Stimulated activated CD8-positive, alpha-beta memory T cell treated with anti-CD3 and anti-CD28 coated beads, Interleukin-15, amount 100 ng/mL, for 48 hours (primary cell): ENCODE data around the gene NRXN3.
A peak's percentile ranks its signal among the peaks of the same experiment; 100 is the strongest.

Experiments used
- DNase-seq, 2 donors: peaks; one replicate each; pipeline ENCODE4 v3.0.0-alpha.2; 2020; ENCODE audit warnings: low read depth in 2 of 2

The NRXN3 gene

DNA sequence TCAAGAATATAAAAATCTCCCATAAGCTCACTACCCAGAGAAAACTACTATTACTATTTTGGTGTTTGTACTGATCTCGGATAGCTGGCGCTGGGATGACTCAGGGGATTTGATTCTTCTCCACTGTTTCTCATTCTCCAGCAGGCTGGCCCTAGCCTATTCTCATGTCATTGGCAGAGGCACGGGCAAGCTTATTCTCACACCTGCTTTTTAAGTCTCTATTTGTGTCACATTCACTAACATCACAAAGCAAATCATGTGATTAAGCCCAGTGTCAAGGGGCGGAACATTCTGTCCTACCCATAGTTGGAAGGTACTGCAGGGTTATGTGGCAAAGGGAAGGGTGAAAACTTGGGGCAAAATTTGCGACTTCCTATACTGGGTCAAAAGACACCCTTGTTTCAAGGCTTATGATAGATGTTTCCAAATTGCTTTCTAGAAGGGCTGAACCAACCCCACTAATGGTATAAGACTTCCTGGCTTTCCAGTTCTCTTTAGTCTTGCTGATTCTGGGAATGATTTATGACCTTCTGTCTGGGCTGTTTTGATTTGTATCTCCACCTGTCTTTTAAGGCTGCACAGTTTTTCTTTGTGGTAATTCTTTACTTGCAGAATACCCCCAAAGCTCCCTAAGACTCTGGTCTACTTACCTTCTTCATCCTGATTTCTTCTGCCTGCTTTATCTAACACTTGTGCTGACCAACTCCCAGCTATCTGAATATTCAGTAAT lies 406.4 kb downstream of the NRXN3 start:
- DNase-seq: no peak

DNA sequence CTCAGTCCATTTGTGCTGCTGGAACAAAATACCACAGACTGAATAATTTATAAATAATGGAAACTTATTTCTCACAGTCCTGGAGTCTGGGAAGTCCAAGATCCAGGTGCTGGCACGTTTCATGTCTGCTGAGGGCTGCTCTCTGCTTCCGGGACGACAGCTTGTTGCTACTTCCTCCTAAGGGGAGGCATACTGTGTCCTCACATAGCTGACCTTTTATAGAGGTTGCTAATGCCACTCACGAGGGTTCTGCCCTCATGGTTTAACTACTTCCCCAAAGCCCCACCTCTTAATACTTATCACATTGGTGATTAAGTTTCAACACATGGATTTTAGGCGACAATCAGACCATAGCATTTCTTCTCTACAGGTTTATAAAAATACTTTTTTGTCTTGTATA lies 411.1 kb downstream of the NRXN3 start:
- DNase-seq: no peak

DNA sequence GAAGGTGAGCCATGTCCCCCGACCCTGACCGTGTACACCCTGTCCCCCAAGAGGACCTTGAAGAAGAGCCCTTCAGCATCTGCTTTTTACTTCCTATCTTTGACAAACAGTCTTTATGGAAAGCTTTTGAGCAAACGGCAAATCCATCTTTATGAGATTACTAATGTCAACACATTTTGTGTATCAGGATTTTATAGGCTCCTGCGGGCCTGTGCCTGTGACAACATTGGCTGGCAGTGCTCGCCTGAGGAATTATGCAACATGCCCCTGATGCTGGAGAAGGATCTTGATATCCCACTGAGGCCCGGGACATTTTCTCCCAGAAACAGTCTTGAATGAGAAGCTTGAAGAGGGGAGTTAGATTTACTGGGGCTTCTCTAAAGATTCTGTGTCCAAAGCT lies 416.5 kb downstream of the NRXN3 start:
- no peak for DNase-seq

DNA sequence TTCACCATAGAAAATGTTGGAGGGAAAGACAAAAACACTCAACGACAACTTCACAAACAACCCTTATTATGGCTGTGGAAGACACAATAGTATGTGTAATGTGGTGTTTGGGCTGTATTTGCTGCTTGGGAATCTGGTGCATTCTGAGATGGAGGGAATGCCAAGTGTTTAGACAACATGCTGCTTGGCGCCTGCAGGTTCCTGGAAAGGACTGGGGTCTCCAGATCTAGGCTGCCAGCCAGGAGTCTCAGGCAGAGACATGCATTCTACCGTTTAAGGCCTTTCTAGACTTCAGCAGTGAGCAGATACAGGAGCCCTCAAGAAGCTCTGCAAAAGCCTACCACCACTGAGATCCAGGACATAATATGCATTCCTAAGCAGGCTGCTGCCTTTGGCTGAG lies 418.7 kb downstream of the NRXN3 start:
- no peak for DNase-seq

DNA sequence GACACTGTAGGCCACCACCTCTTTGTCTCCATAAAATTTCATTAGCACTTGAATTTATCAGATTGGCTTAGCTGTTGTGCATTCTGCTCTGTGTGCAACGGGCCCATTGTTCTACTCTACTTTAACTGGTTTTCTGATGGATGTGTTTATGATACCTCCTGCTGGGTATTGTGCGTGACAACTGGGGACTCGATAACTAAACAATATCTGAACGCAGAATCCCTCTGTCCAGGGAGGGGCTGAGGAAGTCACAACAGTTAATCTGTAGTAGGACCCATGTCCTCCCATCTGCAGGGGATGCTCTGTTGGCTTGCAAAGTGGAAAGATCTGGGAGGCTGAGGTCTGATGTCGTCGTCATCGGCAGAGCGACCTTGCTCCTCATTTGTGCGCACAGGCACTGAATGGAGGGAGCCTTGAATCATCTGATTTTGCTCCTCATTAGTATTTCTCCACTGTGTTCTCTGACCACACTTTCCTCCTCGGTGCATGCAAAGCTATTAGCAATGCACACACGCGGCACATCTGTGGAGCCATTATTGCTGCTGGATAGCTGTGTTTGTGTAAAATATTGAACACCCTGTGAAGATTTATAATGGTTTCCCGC lies 422.5 kb downstream of the NRXN3 start:
- no peak for DNase-seq

DNA sequence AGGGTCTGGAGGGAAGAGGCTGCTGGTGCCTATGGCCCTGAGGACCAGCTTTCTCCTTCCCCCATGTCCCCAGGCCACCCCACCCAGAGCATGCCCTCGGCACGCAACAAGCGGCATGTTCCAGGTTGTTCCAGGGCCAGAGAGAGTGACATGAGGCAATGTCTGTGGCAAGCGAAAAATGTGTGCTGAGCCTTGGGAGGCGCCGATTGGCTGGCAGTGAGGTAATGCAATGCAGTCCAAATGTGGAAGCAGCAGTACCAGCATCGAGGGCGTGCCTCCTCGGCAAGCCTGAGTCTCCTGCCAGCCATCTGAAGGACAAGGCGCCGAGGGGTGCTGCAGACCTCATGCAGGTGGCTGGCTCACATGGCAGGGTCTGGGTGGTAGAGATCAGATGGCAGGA lies 423.8 kb downstream of the NRXN3 start:
- DNase-seq: no peak

DNA sequence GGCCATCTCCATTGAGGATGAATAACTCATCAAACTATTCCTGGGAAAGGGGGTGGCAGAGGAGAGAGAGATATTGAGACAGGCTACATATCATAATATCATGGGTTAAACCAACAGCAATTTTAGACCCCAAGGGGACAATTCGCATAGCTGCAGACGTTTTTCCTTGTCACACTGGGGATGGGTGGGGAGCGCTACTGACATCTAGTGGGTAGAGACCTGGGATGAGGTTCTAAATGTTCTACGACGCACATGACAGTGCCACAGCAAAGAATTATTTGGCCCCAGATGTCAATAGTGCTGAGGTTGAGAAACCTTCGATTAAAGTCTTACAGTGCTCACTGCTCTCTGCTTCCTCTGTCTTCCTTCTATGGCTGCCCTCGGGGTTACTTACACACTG lies 425.6 kb downstream of the NRXN3 start:
- no peak for DNase-seq

DNA sequence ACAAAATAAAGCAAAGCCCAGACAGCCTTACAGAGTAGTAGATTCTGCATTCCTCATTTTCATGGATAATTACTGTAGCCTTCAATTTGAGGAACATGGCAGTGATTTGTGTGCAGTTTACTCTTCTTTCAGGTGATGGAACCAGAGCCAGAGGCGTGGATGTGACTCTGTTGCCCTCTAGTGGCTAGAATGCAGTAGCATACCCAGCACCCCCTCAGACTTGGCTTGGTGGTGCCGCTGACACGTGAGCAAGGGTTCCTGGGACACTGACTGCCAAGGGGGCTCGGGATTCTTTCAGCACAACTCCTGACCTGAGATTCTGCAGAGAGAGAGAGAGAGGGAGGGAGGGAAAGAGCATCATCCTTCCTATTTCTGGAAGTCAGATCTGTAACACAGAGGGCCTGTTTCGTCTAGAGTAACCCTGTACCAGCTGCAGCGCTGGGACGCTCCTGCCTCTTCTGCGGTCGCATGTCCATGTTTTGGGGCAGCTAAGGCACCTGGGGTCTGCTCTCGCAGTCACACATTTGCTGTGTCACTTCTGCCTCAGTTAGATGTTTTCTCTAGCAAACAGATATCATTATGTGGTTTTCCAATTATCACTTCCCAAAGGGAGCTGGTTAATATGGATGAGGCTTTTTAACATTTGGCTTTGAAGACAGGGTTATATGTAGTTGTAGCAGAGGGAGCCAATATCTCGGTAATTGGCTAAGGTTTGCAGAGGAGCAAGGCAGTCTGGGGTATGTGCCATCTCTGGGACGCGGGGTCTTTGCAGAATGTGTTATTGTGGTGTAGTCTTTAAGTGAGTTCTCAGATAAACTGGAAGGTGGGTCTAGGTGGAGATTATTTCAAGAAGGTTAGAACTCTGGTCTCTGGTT lies 428.1 kb downstream of the NRXN3 start:
- peak; percentile 2 to 8 for DNase-seq

DNA sequence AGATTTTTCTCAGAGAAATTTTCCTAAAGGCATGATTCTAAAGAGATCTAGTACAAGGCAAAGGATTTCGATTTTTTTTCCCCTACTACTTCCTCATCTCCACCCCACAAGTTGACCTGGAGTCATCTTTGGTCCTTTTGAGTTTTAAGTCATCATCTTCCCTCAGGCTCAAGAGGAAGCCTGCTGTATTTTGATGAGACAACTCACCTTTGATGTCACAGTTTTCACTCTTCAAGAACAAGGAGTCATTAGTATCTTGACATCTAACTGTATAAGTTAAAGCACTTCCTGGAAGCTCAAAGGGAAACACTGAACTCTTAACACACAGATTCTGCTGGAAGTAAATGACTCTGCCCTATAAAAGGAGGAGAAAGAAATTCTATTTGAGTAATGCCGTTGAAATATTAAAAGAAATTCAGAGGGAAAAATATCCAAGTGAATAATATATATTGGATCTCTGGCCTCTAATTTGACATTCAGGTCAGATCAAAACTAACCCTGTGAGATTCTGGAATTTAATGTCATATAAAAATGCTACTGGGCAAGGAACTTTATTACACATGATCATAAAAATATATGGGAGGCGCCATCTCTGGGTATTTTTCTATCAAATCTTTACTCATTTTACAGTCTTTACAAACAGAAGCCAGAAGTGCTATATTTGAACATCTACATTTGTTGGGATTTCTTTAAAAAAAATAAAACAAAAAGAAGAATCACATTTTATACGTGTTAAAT lies 435.0 kb downstream of the NRXN3 start:
- no peak for DNase-seq

DNA sequence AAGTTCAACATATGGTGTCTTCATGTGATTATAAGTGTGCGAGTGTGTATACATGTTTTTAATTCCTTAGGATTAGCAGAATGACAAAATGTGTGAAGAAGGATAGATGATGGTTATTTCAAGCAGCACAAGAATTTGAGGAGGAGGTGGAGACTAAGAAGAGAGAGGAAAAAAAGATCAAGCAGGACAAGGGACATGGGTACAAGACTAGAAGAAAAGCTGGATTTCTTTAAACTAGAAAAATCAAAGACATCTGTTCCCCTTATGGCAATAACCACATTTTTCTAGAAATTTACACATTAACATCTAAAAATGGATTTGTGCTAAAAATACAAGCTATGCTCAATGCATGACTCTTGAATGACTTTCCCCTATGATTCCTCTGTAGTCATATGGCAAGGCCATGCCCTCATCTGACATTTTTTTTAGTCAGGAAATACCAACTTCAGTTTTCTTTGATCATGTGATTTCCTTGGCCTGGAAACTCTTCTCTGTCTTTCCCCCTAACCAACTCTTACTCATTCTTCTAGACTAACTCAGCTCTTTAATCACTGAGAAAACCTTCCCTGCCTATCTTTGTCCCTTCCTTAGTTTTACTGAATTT lies 435.8 kb downstream of the NRXN3 start:
- DNase-seq: no peak

DNA sequence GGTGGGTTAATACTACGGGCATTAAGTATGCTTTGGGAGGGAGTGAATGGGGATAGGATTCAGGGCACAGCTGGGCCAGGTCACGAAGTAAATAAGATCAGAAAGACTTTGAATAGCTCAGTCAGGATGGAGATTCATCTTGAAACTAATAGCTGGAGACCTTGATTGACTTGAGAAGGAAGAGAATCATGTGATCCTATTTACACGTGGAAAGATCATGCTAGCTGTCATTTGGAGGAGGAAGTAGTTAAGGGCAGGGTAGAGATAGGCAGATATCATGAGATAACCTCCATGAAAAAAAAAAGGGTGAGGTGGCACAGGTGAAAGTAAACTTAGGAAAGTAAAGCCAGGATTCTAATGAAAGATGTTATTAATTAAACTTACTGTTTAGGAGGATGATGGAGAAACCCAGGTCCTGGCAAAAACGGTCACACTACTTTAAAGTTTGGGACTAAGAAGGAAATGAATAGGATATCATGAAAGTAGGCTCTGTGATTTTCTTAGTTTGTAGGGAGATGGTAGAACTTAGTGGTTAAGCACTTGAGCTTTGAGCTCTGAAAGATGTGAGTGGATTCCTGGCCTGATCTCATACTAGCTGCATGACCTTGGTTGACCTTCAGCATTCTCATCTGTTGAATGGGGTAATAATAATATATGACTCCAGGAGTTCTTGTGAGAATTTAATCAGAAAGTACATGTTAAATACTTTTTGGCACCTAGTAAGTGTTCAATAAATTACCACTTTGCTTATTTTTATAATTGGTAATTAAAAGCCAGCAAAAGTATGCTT lies 439.0 kb downstream of the NRXN3 start:
- no peak for DNase-seq

DNA sequence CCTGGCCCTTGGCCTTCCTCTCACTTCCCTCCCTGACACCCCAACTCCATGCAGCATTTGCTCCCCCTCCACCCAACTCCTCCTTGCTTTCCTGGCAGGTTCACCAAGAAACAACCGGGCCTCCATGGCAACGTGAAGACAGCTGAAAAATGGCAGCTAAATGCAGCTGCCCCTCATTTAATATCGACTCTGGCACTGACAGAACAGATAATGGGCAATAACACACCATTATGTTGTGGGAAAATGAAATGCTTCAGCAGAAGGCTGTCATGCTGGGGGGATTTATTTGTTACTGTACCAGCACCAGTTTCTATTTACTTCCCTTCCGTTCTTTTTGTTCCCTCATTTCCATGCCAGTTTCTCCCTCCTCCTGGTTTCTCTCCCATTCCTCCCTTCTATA lies 440.8 kb downstream of the NRXN3 start:
- no peak for DNase-seq

DNA sequence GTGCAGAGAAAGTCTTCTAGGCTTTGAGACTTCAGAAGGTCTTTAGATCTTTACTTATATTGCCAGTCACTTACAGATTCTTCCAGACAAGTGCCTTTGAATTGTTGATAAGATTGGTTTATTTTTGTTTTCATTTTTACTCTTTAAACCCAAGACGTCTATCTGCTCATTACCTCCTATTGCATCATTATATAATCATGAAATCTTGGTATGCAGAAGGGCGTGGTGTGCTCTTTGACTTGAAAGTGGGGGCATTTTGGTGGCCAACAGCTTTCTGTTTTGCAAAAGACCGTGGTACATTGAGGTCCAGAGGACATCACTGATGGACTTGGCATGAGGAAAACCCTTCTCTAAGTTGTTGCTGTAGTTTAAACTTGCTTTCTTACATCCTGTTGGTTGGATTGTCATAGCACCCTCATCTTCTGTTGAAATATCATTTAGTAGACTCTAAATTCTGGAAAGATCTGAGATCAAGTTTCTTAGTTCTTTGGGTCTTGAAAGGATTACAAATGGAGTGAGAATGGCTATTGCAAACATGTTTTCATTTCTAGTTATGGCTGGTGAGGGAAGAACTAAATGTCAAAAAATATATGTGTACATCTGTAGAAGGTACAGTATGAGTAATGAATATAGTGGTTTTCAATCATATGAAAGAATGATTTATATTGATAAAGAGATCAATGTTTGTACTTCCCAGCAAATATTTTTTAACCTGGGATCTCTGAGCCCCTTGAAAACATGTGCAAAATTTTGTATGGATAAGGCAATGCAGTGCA lies 441.8 kb downstream of the NRXN3 start:
- DNase-seq: no peak

DNA sequence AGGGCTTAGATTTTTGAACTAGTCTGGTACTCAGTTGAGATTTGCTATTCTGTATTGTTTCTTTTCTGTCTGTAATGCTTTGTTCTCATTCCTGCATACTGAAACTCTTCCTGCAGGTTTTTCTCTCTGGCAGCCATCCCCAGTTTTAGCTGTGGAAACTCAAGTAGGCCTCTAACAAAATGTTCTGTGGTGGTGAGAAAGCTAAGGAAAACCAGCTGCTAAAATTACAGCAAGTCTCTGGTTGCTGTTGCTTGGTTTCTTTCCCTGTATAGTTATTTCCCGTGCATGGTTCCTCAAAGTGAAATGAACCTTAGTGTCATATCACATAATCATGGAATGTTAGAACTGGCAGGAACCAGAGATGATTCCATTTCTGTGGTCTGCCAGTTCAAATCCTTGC lies 442.5 kb downstream of the NRXN3 start:
- no peak for DNase-seq

DNA sequence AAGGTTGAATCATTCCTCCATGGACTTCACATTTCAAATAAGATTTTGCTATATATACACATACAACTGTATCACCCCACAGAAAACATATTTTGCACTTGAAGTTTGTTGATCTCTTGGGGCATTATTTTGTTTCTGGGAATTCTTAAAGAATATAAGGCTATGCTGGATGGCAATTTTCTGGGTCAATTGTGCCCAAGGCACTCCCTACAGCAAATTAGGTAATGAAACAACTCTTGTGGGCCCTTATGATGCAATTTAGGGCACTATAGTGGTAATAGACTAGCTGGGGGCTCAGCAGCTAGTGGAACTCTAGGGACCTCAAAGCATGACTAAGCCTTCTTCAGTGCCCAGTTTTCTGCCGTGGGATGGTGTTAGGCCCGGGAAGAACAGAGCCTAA lies 444.4 kb downstream of the NRXN3 start:
- no peak for DNase-seq

DNA sequence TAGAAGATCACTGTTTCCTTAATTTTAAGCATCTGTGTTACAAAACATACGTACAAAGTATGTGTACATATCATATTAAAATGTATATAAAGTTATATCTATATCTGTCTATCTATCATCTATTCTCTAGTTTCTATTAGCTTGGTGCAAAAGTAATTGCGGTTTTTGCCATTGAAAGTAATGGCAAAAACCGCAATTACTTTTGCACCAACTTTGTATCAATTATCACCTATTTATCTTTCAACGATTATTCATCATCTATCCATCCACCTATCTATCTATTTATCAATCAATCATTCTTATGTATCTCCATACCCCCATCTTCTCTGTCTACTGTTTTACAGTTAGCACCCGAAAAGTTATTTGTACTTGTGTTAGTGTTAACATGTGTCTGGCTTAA lies 447.6 kb downstream of the NRXN3 start:
- no peak for DNase-seq

DNA sequence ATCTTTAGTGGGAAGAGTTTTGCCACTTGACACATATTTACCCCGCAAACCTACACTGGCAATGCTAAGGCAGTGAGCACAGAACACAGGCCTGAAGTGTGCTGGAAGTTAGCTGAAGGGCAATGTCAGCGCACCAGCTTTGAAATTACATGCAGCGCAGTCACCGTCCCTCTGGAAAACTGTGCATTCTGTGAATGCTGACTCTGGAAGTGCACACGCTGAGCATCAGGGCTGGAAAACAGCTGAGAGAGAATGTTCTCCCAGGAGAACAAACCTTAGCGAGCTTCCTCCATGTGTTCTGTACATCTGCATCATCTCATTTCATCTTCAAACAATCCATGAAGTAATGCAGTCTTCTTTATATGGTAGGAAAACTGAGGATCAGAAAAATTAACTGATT lies 448.2 kb downstream of the NRXN3 start:
- no peak for DNase-seq

DNA sequence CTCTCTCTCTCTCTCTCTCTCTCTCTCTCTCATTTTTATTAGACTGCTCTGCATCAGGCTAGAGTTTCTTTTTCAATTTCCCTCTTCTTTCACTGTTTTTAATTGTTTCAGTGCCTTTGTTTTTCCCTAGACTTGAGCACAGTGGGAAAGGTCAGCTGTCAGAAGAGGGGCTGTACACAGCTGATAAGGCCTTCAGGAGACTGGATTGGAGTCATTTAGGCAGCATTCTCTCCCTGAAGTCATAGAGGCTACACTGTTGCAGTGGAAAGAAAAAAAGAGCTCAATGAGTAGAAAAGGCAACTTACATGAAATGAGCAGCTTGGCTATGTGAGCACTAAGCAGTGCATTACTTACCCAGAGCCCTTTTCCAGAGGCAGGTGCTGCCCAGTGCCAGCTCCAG lies 456.9 kb downstream of the NRXN3 start:
- no peak for DNase-seq

DNA sequence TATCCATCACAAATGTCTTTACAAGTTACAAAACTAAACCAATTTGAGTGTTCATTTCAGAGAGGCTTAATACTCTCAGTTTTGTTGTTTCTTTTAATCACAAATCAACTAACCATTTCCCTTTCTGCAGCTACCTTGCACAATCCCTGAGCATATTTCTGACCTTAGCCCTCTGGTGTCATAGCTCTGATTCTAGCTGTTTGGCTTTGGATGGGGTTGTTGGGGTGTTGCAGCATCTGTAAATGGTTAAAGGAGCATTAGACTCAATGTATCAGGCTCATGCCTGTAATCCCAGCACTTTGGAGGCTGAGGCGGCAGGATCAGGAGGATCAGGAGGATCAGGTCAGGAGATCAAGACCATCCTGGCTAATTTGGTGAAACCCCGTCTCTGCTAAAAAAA lies 461.4 kb downstream of the NRXN3 start:
- DNase-seq: no peak

DNA sequence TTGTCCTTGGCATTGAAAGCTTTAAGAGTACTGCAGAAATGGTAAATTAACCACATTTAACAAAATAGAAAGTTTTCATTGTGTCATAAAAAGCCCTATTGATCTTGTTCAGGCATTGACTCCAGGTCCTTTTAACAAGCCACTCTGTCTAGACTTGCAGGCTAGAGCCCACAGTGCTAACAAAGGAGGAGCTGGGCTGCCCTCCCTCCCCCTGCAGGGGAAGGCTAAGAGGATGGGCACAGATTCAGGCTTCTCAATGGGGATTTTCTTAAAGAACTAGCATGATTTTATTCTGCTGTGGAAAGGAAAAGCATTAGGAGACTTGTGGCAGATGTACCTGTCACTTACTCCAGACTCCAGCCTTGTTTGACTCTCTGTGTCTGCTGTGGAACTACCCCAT lies 463.6 kb downstream of the NRXN3 start:
- DNase-seq: no peak
